Pancreas (tissue), 10 donors: ENCODE measurements around the gene CPO. TPM values are rescaled to one million over a fixed set of nuclear protein-coding genes. Genes with fewer than 3 reads are reported as not detected.
A peak's percentile ranks its signal among the peaks of the same experiment; 100 is the strongest.

Experiments
- ATAC-seq, 4 donors: fragments of 200-7000 bp; cut with Tn5 transposase; one replicate each; pipeline versions ENCODE4 v1.8.0 to v1.9.1; 2020; ENCODE audit warnings: mild to moderate bottlenecking in 4 of 4, moderate library complexity in 4 of 4
- DNase-seq, 6 donors: peaks; one replicate each; pipeline ENCODE4 v3.0.0-alpha.2; 2020
- FAIRE-seq: peaks from 2 replicates; lab custom pipeline; 2012; peaks lifted over from hg19 to GRCh38; lab: Jason Lieb, UNC
- H3K27ac ChIP-seq, 4 donors: fragments of 200-600 bp; sonication (generic); 1 replicate in 3 of 4; 2 replicates in 1 of 4; pipeline versions ENCODE4 v1.5.0 to v1.8.0; 2020
- H3K27me3 ChIP-seq, 4 donors: fragments of 200-600 bp; one replicate each; pipeline ENCODE4 v1.8.0; 2021
- H3K36me3 ChIP-seq, 3 donors: fragments of 200-600 bp; sonication (generic) in 1 of 3; one replicate each; pipeline versions ENCODE4 v1.5.0 to v1.8.0; 2020 to 2021
- H3K4me1 ChIP-seq, 3 donors: fragments of 200-600 bp; one replicate each; pipeline ENCODE4 v1.8.0; 2021
- H3K4me3 ChIP-seq, 4 donors: fragments of 200-600 bp; sonication (generic) in 2 of 4; one replicate each; pipeline versions ENCODE4 v1.5.0 to v1.8.0; 2020 to 2021
- H3K9me3 ChIP-seq, 4 donors: fragments of 200-600 bp; one replicate each; pipeline ENCODE4 v1.8.0; 2021
- CTCF ChIP-seq, 4 donors: fragments of 200-600 bp; sonication (generic) in 3 of 4; IDR thresholded peaks; one replicate each; pipeline versions ENCODE4 v1.5.0 to v1.8.0; 2021; ENCODE audit warnings: antibody characterized with exemption in 4 of 4
- WGBS, 2 donors: extraction: QIAGEN DNeasy Blood & Tissue Kit; methylation state at CpG; one replicate each; pipeline ENCODE4 v1.1.7; 2013; 5-methylcytosine and 5-hydroxymethylcytosine counted together
- intact Hi-C, 3 donors: fragments of 100-400 bp; cut with DNase I; formaldehyde crosslinking; loops; one replicate each; pipeline versions ENCODE4 v1.11.1 to v1.14.2; 2022
- polyA plus RNA-seq, 2 donors: library from polyadenylated mRNA; stranded (reverse); fragments of 200-250 nt; gene quantifications; one replicate each; pipeline ENCODE4 v1.2.3, GENCODE V29; 2013
- total RNA-seq, 6 donors: library from RNA; stranded (reverse); fragmentation: NEBNext Ultra II Directional in 4 of 6; extraction: Animal tissue kit (Norgen Biotek cat#: 25700) in 4 of 6; gene quantifications; one replicate each; pipeline versions ENCODE4 v1.2.1 to v1.2.4, GENCODE V29; 2021 to 2023
- donor health status: healthy with polysubstance abuse.
- donor health status: DM: no; HTN: no; CAD: no; lungs with moderate emphysema.
- donor health status: DM: no; HTN: no; CAD: no.
- donor health status: control.
- donor health status: control.
- donor health status: Bipolar disorder and iron deficiency.
- donor health status: DM: yes; HTN: yes; CAD: no.
- donor health status: DM: no; HTN: no; CAD: no.
- donor health status: DM: no; HTN: no; CAD: no.
- donor health status: DM: yes; HTN: yes; CAD: no.

The CPO gene
- total RNA-seq (under 1 TPM in 5 of 6 donors, not detected in 1; 0.12 to 0.32 (median 0.16) TPM), polyA plus RNA-seq (1 to 10 TPM in 1 of 2 donors, under 1 TPM in 1; 0.15 to 1.3 TPM)

GRCh38 chr2:206939340-206939739, at the start of gene CPO:
Gene CPO, plus strand, starts transcription at chr2:206939518. Its CDS starts 82 bp downstream, at chr2:206939600.
- WGBS, 2 donors = 59 to 60% methylated on average over 2 of the region's 2 CpGs
- intact Hi-C loops = no loop called here
- no peak for FAIRE-seq

GRCh38 chr2:206890179-206890578, 49.1 kb upstream of the CPO start:
- intact Hi-C loops = no loop called here

More at GRCh38 chr2:206939340-206939739, at the start of gene CPO:
- ATAC-seq (no peak), DNase-seq (no peak)
- no peaks in the 10 kb centered on the region for H3K9me3 ChIP-seq
- no peaks in the 10 kb centered on the region for H3K36me3 ChIP-seq
- H3K4me3 ChIP-seq = no peak within 1 kb of the TSS
- no peaks in the 10 kb centered on the region for H3K4me1 ChIP-seq
- no peaks in the 10 kb centered on the region for H3K27me3 ChIP-seq
- no peak for TF ChIP-seq CTCF (IDR thresholded peaks at IDR 0.05)
- H3K27ac ChIP-seq = no peak within 1 kb of the TSS

GRCh38 chr2:206890926-206891325, 48.4 kb upstream of the CPO start:
- FAIRE-seq (no peak), DNase-seq (no peak), ATAC-seq (no peak)
- Histone ChIP-seq H3K27ac (no peak overlapping the region), H3K27me3 (no peaks in the 10 kb centered on the region), H3K9me3 (no peaks in the 10 kb centered on the region), H3K36me3 (no peaks in the 10 kb centered on the region), H3K4me3 (no peak overlapping the region), H3K4me1 (no peaks in the 10 kb centered on the region)
- 51 to 60% methylated on average over 1 of the region's 1 CpG for WGBS, 2 donors
- no peak for TF ChIP-seq CTCF (IDR thresholded peaks at IDR 0.05)
- intact Hi-C loops = no loop called here

More at GRCh38 chr2:206890179-206890578, 49.1 kb upstream of the CPO start:
- H3K4me1 ChIP-seq = no peaks in the 10 kb centered on the region
- H3K4me3 ChIP-seq = no peak overlapping the region
- FAIRE-seq (no peak), ATAC-seq (no peak), DNase-seq (no peak)
- H3K9me3 ChIP-seq = no peaks in the 10 kb centered on the region
- no peak for TF ChIP-seq CTCF (IDR thresholded peaks at IDR 0.05)
- H3K27me3 ChIP-seq = no peaks in the 10 kb centered on the region
- H3K36me3 ChIP-seq = no peaks in the 10 kb centered on the region
- no peak overlapping the region for H3K27ac ChIP-seq
- 75 to 84% methylated on average over 2 of the region's 2 CpGs for WGBS, 2 donors

GRCh38 chr2:206915121-206915520, 24.2 kb upstream of the CPO start:
- TF ChIP-seq CTCF (IDR thresholded peaks at IDR 0.05) = no peak
- no peaks in the 10 kb centered on the region for H3K9me3 ChIP-seq
- H3K36me3 ChIP-seq = no peaks in the 10 kb centered on the region
- H3K27ac ChIP-seq = no peak overlapping the region
- intact Hi-C loops = no loop called here
- ATAC-seq = peak in 2 of 4 donors; percentile 44 to 53
- DNase-seq = no peak
- no peak overlapping the region for H3K4me3 ChIP-seq
- no peaks in the 10 kb centered on the region for H3K4me1 ChIP-seq
- H3K27me3 ChIP-seq = no peaks in the 10 kb centered on the region
- WGBS, 2 donors = 17 to 28% methylated on average over 1 of the region's 1 CpG
- FAIRE-seq = no peak

- FAIRE-seq (no peak), DNase-seq (no peak), ATAC-seq (no peak)
- WGBS, 2 donors = 55 to 56% methylated on average over 2 of the region's 2 CpGs
- H3K9me3 ChIP-seq = no peaks in the 10 kb centered on the region
- H3K4me3 ChIP-seq = no peak overlapping the region
- TF ChIP-seq CTCF (IDR thresholded peaks at IDR 0.05) = no peak
- no peaks in the 10 kb centered on the region for H3K4me1 ChIP-seq
- no peaks in the 10 kb centered on the region for H3K36me3 ChIP-seq
- H3K27ac ChIP-seq = no peak overlapping the region
- intact Hi-C loops = no loop called here
- no peaks in the 10 kb centered on the region for H3K27me3 ChIP-seq
Measured at GRCh38 chr2:206918263-206918662, 21.1 kb upstream of the CPO start.
